ENCODE measurements around the gene CASK.

GRCh38 chrX:41824551-41824950 lies 98.8 kb downstream of the CASK start:
- TF ChIP-seq CTCF (IDR thresholded peaks at IDR 0.05; ENCODE audit: low read length) (no peak), EZH2phosphoT487 (IDR thresholded peaks at IDR 0.05; ENCODE audit: low read length) (no peak)
